GM15510 (cell line): Measurements from ENCODE around the gene KLHDC4.

ENCODE experiments used
- POLR2A ChIP-seq: IDR thresholded peaks from 3 replicates; pipeline ENCODE4 v1.6.1; 2011; ENCODE audit warnings: borderline replicate concordance; ENCODE audit not compliant: insufficient read length; ENCODE audit errors: extremely low read depth

Gene KLHDC4

DNA sequence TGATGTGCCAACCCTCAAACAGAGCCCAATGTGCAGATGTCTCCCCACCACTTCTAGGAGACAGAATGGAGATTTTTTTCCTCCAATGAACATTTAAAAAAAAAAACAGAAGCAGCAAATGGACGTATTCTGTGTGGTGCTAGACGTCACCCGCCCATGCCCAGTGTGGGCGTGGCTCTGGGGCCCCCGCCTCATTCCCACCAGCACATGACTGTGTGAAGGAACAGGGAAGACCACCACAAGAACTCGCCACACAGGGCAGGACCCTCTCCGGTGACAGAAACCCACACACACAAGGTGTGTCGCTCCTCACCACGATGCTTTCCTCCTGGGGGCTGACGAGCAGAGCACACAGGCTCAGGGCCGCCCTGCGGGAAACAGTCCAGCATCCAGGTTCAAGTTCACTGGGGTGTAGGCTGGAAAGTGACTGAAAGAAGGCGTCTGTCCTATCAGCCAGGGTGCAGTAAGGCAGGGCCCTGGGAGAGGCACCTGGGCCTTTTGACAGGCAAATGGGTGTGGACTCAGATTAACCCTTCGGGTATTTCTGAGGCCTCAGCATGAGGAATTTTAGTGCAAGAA lies 53.5 kb downstream of the KLHDC4 start:
- no peak for TF ChIP-seq POLR2A

DNA sequence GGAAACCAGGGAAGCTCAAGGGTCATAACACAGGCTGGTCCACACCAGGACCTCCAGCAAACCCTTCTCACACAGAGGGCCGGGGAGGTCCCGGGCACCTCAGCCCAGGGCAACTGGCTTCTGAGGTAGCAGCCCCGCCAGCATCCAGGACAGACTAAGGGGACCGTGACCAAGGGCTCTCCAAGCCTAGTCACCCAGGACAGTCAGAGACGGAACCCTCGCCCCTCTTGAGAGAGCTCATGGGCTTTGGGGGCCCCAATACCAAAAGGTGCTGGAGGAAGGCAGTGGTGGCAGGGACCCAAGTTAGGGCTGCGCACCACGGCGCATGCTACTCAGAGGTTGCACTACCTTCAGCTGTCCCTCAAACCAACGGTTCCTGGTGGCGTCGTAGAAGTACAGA lies 54.9 kb downstream of the KLHDC4 start:
- TF ChIP-seq POLR2A: no peak

DNA sequence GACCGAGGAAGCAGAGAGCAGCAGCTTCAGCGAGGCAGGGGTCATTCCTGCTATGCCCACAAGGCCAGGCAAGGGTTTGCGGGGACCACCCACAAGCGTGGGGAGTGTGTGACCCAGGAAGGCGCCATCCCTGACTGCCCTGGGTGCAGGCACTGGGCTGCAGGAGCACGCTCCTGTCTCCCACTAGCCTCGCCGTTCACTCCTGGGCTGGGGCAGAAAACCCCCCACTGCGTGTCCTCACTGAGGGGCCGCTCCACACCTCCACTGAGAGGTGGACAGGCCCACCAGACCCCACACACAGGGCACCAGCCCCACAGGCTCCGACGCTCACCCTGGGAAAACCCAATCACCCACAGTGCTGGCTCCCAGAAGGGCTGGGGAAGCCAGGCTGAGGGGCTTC lies 56.1 kb downstream of the KLHDC4 start:
- no peak for TF ChIP-seq POLR2A

DNA sequence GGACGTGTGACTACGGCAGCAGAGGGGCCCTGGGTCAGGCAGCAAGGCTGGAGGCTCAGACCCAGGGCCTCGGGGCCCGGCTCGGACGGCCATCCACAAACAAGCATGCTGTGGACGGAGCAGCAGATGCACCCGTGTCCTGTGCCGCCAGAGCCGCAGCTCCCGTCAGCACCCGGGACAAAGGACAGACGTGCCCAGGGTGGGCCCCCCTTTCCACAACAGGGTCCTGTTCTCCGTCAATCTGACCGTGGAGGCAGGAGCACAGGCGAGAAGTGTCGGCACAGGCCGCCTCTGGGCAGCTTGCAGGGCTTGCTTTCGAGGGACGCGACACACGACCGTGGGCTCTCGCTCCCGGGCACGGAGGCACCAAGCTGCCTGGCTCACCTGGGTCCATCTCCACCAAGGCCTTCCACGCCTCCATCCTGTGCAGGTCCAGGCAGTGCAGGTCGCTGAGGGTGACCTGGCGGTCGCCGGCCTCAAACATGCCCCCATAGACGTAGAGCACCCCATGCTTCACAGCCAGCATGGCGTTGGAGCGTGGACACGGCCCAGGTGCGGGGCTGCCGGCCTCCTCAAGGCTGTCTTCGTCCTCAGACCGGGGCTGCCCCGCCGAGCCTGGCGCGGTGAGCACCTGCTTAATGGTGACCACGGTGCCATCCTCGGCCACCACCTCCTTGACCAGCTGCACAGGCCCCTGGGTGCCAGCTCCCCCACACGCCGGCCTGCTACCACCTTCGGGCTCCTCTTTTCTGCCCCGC lies 56.7 kb downstream of the KLHDC4 start:
- no peak for TF ChIP-seq POLR2A

DNA sequence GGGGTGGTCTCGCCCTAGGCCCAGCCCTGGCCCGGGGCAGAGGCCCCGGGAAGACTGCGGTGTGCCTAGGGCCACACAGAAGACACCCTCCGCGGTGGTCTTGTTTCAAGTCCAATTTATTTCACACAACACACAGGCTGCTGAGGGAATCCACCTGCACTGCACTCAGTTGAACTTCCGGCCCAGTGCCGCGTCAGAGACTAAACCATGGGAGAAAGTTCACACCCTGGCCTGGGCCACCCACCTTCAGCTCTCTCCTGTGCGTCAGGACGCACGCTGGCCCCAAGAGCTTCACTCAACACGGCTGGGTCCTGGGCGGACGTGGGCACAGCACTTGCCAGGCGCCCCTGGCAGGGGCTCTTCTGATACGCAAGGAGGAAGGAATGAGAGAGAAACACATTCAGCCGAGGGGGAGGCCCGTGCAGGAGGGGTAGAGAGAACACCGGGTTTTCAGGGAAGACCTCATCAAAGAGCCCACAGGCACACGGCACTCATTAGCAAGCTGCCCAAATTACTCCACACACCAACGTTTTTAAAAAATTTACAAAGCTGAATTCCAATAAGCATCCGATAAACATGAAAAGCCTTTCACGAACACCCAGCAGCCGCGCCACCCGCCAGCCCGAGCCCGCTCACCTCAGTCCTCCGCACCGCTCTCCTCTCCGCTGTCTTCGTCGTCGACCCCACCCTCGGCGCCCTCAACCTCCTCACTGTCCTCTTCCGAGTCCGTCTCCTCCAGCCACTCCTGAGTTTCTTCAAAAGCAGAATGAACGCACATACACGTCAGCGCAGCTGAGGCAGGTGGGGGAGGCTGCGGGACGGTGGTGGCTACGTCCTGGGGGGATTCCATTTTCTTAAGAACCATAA lies 57.8 kb downstream of the KLHDC4 start:
- TF ChIP-seq POLR2A: no peak

DNA sequence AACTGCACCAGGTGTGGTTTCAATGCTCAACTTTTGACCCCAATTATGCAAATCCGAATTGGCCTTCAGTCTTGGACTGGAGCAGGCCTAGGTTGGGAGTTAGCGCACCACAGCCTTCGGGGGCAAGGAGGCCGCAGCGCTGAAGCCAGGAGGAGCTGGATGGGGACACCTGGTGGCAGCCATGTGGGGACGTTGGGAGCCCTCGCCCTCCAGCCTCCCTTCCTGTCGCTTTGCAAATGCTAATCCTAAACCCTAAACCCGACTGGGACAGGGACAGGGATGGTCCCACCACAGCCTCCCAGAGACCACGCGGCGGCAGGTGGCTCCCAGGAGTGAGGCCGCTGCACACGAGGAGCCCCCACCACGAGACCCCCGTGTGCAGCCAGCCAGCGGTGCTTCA lies 58.7 kb downstream of the KLHDC4 start:
- TF ChIP-seq POLR2A: no peak

DNA sequence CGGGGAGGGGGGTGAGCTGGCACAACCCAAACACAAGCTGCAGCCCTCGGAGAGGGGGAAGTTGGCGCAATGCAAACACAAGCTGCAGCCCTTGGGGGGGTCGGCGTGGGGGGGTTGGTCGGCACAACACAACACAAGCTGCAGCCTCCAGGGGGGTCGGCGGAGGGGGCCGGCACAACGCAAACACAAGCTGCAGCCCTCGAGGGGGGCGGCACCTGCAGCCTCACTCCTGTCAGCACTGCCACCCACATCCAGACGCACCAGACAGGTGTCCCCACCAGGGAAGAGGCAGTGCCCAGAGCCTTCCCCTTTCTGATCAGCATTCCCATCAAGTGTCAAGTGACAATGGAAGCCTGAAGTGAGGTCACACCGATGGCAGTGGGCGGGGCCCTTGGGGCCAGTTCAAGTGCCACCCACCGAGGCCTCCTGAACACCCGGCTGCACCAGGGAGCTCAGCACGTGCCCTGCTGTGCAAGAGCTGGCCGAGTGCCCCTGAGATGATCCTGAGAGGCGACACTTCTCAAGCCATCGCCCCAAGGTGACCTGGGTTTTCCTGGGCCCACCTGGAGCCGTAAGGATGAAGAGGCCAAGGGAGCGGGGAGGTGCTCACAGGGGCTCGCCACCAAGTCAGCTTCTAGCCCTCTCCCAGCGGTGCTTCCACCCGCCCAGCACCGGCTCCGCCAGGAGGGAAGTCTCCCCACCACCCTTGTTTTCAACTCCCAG lies 59.3 kb downstream of the KLHDC4 start:
- TF ChIP-seq POLR2A: no peak

DNA sequence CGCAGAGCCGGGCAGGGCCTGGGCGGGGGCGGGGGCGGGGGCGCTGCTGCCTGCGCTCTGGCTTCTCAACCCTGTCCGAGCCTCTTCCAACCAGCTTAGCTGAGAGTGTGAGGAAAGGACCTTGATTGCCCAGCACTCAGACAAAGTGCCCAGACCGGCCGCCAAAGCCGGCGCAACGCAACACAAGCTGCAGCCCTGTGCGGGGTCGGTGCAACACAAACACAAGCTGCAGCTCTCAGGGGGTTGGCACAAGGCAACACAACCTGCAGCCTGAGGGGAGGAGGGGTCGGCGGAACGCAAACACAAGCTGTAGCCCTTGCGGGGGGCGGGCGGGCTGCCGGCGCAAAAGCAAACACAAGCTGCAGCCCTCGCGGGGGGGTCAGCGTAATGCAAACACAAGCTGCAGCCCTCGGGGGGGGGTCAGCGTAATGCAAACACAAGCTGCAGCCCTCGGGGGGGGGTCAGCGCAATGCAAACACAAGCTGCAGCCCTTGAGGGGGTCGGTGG lies 60.0 kb downstream of the KLHDC4 start:
- no peak for TF ChIP-seq POLR2A

DNA sequence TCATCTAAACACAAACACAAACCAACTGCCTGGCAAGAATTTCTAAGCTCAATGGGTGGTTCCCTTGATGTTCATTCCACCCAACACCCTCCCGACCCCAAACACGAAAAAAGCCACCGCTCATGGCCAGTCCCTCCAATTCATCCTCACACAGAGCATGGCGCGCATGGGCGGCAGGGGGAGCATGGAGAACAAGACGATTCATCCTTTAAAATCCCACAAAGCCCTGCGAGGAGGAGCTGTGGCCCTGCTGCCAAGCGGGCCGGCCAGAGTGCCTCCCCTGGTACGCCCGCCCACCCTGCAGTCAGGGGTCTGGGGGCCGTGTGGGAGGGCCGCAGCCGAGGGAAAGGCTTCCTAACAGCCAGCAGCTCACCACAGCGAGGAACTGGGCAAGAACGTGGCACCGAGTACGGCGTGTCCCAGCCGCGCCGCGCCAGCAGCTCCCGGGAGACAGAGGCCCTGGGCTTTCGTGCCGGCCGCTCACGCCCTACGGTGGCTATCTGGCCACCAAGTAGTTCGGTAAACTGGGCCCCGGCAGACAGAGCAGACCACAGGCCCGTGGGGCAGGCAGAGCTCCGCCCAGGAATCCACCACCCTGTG lies 60.9 kb downstream of the KLHDC4 start:
- TF ChIP-seq POLR2A: no peak

DNA sequence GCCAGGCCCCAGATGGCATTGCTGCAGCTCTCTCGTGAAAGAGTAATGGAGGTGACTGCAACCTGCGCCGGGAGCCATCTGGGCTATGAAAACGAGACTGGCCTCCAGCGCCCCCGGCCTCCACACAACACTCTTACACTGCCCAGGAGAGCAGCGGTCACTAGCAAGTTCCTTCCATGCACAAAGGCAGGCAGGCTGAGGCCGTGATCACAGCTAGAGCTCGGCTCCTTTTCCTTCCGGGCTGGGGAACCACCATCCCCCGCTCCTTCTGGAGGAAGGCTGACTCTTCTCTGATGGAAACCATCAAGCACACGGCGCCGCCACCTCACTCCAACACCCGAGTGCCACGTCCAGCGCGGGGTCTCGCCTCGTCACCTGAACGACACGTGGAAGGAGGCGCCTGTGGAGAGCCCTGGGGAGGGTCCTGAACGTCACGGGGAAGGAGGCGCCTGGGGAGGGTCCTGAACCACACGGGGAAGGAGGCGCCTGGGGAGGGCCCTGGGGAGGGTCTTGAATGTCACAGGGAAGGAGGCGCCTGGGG lies 61.9 kb downstream of the KLHDC4 start:
- TF ChIP-seq POLR2A: no peak

DNA sequence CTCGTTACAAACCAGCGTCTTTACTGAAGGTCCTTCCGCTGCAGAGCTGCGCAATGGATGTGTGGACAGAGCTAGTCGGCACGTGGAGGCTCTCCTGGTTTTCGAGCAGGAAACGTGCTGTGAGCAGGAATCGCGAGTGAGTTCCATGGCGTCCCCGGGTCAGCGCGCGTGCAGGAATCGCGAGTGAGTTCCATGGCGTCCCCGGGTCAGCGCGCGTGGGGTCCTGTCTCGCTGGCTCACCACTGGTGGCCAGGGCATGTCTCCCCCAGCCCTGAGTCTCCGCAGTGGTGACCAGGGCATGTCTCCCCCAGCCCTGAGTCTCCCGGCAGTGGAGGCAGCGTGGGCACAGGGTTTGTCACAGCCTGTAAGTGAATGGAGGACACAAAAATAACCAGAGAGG lies 62.7 kb downstream of the KLHDC4 start:
- no peak for TF ChIP-seq POLR2A

DNA sequence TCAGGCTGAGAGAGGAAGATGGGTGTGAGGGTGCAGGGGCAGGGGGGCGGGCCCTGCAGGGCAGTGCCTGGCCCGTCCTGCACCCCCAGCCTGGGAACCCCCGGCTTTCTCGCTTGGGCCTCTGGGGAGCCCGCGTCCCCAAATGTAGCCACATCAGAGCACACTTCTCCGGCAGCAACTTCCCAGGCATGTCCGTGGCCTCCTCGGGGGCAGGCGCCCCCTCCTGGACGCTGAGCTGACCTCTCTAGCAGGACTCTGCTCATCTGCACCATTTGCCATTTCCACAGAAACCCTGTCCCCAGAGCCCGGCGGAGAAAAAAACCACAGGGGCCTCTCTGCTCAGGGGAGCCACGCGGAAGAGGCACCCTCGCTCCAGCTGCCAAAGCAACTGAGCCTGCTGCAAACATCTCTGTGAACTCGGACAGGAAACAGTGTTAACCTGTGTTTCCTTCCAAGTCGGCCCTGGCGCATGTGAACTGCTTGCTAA lies 63.4 kb downstream of the KLHDC4 start:
- no peak for TF ChIP-seq POLR2A

DNA sequence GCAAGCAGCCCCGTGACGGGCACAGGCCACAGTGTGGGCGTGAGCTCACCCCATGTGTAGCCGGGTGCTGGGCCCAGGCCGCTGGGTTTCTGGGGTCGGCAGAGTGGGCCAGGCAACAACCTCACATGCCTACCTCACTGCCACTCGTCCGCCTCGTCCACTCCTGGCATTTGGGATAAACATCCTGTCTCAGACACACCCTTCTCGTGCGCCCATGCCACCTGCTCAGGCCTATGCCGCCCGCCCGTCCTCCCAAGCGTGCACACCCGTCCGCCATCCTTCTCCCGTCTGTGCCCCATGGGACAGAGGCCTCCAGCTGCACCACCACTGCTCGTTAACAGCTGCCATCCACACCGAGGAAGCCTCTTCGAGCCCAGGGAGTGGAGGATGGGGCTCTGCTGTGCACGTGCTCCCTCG lies 64.3 kb downstream of the KLHDC4 start:
- TF ChIP-seq POLR2A: no peak

DNA sequence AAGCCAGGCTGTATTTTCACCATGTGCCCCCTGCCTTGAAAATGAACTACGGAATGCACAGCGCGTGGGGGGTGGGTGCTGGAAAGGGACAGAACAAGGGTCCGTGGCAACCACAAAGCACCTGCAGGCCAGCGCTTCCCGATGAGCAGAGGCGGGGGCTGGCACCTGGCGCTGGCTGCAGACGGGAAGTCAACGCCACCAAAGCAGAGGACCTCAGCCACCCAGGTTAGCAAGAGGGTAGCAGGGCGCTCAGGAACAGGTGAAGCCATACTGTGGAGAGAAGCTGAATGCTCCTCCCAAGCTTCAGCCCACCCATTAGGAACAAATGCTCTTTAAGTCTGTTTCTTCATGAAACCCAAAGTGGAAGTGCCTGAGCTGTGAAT lies 64.7 kb downstream of the KLHDC4 start:
- TF ChIP-seq POLR2A: no peak
